Spleen (tissue), 7 donors: Measurements from ENCODE around the gene ST6GAL2.

ENCODE experiments used
- CTCF ChIP-seq, 11 experiments: fragments of 200-600 bp in 7 of 11; fragments of 450-650 bp in 4 of 11; sonication (generic) in 4 of 11; IDR thresholded peaks in 8 of 11; conservative IDR thresholded peaks in 3 of 11; 1 replicate in 7 of 11; 2 replicates in 4 of 11; pipeline versions ENCODE4 v1.4.0 to v1.8.0; 2016 to 2021; ENCODE audit warnings: antibody characterized with exemption in 11 of 11, inconsistent platforms in 4 of 11, mild to moderate bottlenecking in 1 of 11
- POLR2A ChIP-seq, 3 donors: fragments of 450-650 bp; IDR thresholded peaks; one replicate each; pipeline ENCODE4 v1.5.1; 2017; ENCODE audit warnings: antibody characterized with exemption in 3 of 3, mild to moderate bottlenecking in 1 of 3
- POLR2AphosphoS5 ChIP-seq, 3 donors: sonication (generic); formaldehyde crosslinking; IDR thresholded peaks; one replicate each; pipeline ENCODE4 v1.5.1; 2017; ENCODE audit warnings: antibody characterized with exemption in 3 of 3
- donor health status: DM: no; HTN: no; CAD: no; lungs with moderate emphysema.
- donor health status: DM: no; HTN: no; CAD: no.
- donor health status: DM: no; HTN: no; CAD: no.

GRCh38 chr2:106892048-106892447 lies 6.1 kb upstream of the ST6GAL2 start:
- no peak for TF ChIP-seq CTCF (IDR thresholded peaks at IDR 0.05 in 8 of 11, conservative IDR thresholded peaks at IDR 0.05 in 3 of 11)
- no peak for TF ChIP-seq POLR2A (IDR thresholded peaks at IDR 0.05)
- no peak for TF ChIP-seq POLR2AphosphoS5 (IDR thresholded peaks at IDR 0.05)
